Measurements from ENCODE around the gene GGT6. TPM values are rescaled to one million over a fixed set of nuclear protein-coding genes. Genes with fewer than 3 reads are reported as not detected.

GGT6 gene
- polyA plus RNA-seq, 3 donors, result not detected

- peaks cover 28% of the 10 kb centered on the region for H3K4me1 Mint-ChIP-seq
- no peaks in the 10 kb centered on the region for H4K20me1 ChIP-seq (ENCODE audit: insufficient read depth, low read length)
- peaks cover 20 to 22% of the 10 kb centered on the region in 2 donors for H3K4me1 ChIP-seq (ENCODE audit: control insufficient read depth in 1 of 2, insufficient read depth in 2 of 2, low read length in 2 of 2)
- no peak overlapping the region for H3K4me3 ChIP-seq (replicated peaks in 1 of 3; ENCODE audit: low read depth in 2 of 3, low read length in 3 of 3)
- 98% methylated on average over 25 of the region's 31 CpGs for WGBS (ENCODE audit: insufficient coverage)
- no peak overlapping the region for H3K4me2 ChIP-seq (replicated peaks; ENCODE audit: extremely low read depth, low read length, poor library complexity, severe bottlenecking)
- H3K27ac ChIP-seq (ENCODE audit: low read depth in 1 of 2, low read length in 2 of 2), result no peak overlapping the region
- no peak for DNase-seq
- no peaks in the 10 kb centered on the region for H3K9me3 Mint-ChIP-seq
- intact Hi-C loops (cut with micrococcal nuclease), result no loop called here
- no peaks in the 10 kb centered on the region for H3K9me3 ChIP-seq (replicated peaks in 1 of 2; ENCODE audit: control insufficient read depth in 1 of 2, insufficient read depth in 1 of 2, low read length in 2 of 2)
- H3K36me3 Mint-ChIP-seq, result no peaks in the 10 kb centered on the region
- peaks cover 9 to 18% (median 10%) of the 10 kb centered on the region in 3 donors for H3K27me3 Mint-ChIP-seq (ENCODE audit: low read depth in 3 of 3)
- H3K9ac ChIP-seq (ENCODE audit: insufficient read depth, low read length, poor library complexity, severe bottlenecking), result no peak overlapping the region
- H3K79me2 ChIP-seq (ENCODE audit: insufficient read depth, low read length), result no peaks in the 10 kb centered on the region
- no peak overlapping the region for H3K4me3 Mint-ChIP-seq
- H3K36me3 ChIP-seq (replicated peaks in 1 of 2; ENCODE audit: control insufficient read depth in 1 of 2, insufficient read depth in 2 of 2, low read length in 2 of 2), result no peaks in the 10 kb centered on the region
- no peaks in the 10 kb centered on the region for H3K27me3 ChIP-seq (ENCODE audit: control insufficient read depth in 2 of 2, insufficient read depth in 2 of 2, low read length in 2 of 2)
- no peak for TF ChIP-seq CTCF (IDR thresholded peaks at IDR 0.05)
- H2AFZ ChIP-seq (ENCODE audit: insufficient read depth, low read depth, low read length, poor library complexity, severe bottlenecking), result no peak overlapping the region
- H3K27ac Mint-ChIP-seq, result no peak overlapping the region
Observed at GRCh38 chr17:4512156-4513112, 47.9 kb downstream of the GGT6 start.

- Histone ChIP-seq H3K9me3 (replicated peaks in 1 of 2; ENCODE audit: control insufficient read depth in 1 of 2, insufficient read depth in 1 of 2, low read length in 2 of 2) (no peaks in the 10 kb centered on the region), H3K4me3 (replicated peaks in 1 of 3; ENCODE audit: low read depth in 2 of 3, low read length in 3 of 3) (no peak overlapping the region), H3K9ac (ENCODE audit: insufficient read depth, low read length, poor library complexity, severe bottlenecking) (no peak overlapping the region), H3K36me3 (replicated peaks in 1 of 2; ENCODE audit: control insufficient read depth in 1 of 2, insufficient read depth in 2 of 2, low read length in 2 of 2) (no peaks in the 10 kb centered on the region), H4K20me1 (ENCODE audit: insufficient read depth, low read length) (no peaks in the 10 kb centered on the region), H3K27me3 (ENCODE audit: control insufficient read depth in 2 of 2, insufficient read depth in 2 of 2, low read length in 2 of 2) (no peaks in the 10 kb centered on the region), H3K4me1 (ENCODE audit: control insufficient read depth in 1 of 2, insufficient read depth in 2 of 2, low read length in 2 of 2) (peaks cover 20 to 22% of the 10 kb centered on the region in 2 donors), H2AFZ (ENCODE audit: insufficient read depth, low read depth, low read length, poor library complexity, severe bottlenecking) (no peak overlapping the region), H3K27ac (ENCODE audit: low read depth in 1 of 2, low read length in 2 of 2) (no peak overlapping the region), H3K79me2 (ENCODE audit: insufficient read depth, low read length) (no peaks in the 10 kb centered on the region), H3K4me2 (replicated peaks; ENCODE audit: extremely low read depth, low read length, poor library complexity, severe bottlenecking) (no peak overlapping the region)
- DNase-seq, result peak in 1 of 3 donors; percentile 24
- no peak for TF ChIP-seq CTCF (IDR thresholded peaks at IDR 0.05)
- H3K27me3 Mint-ChIP-seq (ENCODE audit: low read depth in 3 of 3), result peaks cover 9 to 19% (median 10%) of the 10 kb centered on the region in 3 donors
- no peak overlapping the region for H3K4me3 Mint-ChIP-seq
- H3K9me3 Mint-ChIP-seq, result no peaks in the 10 kb centered on the region
- no peaks in the 10 kb centered on the region for H3K36me3 Mint-ChIP-seq
- H3K4me1 Mint-ChIP-seq, result peaks cover 28% of the 10 kb centered on the region
- H3K27ac Mint-ChIP-seq, result peak overlapping the region in 1 of 7 donors; percentile 27
- WGBS (ENCODE audit: insufficient coverage), result 71% methylated on average over 10 of the region's 10 CpGs
- intact Hi-C loops (cut with micrococcal nuclease), result no loop called here
Observed at GRCh38 chr17:4511199-4511932, 49.0 kb downstream of the GGT6 start.

All from CD14-positive monocyte (primary cell).